GM12878 (cell line): ENCODE data around the gene TMEM223. TPM values are rescaled to one million over a fixed set of nuclear protein-coding genes. Genes with fewer than 3 reads are reported as not detected.

ENCODE experiments used
- ATAC-seq: fragments of 200-7000 bp; cut with Tn5 transposase; 3 replicates; pipeline ENCODE4 v1.9.1; 2020; ENCODE audit warnings: mild to moderate bottlenecking, moderate library complexity
- BruUV-seq: library from RNA; stranded (reverse); fragments of 400-500 nt; replicated peaks from 2 replicates; lab custom pipeline; 2021; lab: Mats Ljungman, UMichigan
- CTCF ChIA-PET: fragments of 300-600 bp; sonication (Branson Sonifier 250); formaldehyde crosslinking; extraction: SDS; loops from one replicate; lab custom pipeline; 2021; ENCODE audit warnings: inconsistent platforms; lab: Yijun Ruan, JAX
- POLR2A ChIA-PET: fragments of 350-600 bp; formaldehyde crosslinking; extraction: SDS; loops from one replicate; lab custom pipeline; 2021; ENCODE audit warnings: inconsistent platforms; lab: Charles Lee
- RAD21 ChIA-PET: fragments of 300-600 bp; sonication (Branson Sonifier 250); formaldehyde crosslinking; loops from one replicate; lab custom pipeline; 2023; ENCODE audit warnings: antibody characterized with exemption; ENCODE audit not compliant: unreplicated experiment; lab: Charles Lee
- SMC1A ChIA-PET: fragments of 300-600 bp; sonication (Branson Sonifier 250); formaldehyde crosslinking; loops from one replicate; lab custom pipeline; 2023; ENCODE audit not compliant: unreplicated experiment, uncharacterized antibody; lab: Charles Lee
- DNase-seq: peaks from one replicate; pipeline ENCODE4 v3.0.0-alpha.2; 2011; ENCODE audit warnings: low read depth, low spot score
- FAIRE-seq: peaks from 3 replicates; lab custom pipeline; 2011; peaks lifted over from hg19 to GRCh38; lab: Jason Lieb, UNC
- H2AFZ ChIP-seq: 2 replicates; pipeline ENCODE4 v1.6.0; 2011; ENCODE audit warnings: low read depth, low read length, control low read depth; ENCODE audit not compliant: control insufficient read depth
- H3K27ac ChIP-seq: 2 replicates; pipeline ENCODE4 v1.5.1; 2011; ENCODE audit warnings: control low read depth; ENCODE audit not compliant: control insufficient read depth, insufficient read depth
- H3K27me3 ChIP-seq, 2 experiments: replicated peaks in 1 of 2; 2 replicates each; pipeline versions ENCODE4 v1.6.0 to v1.6.1; 2011; ENCODE audit warnings: low read length in 1 of 2; ENCODE audit not compliant: control insufficient read depth in 2 of 2, insufficient read depth in 2 of 2
- H3K36me3 ChIP-seq, 2 experiments: 2 replicates each; pipeline ENCODE4 v1.5.1; 2011; ENCODE audit warnings: low read length in 1 of 2; ENCODE audit not compliant: control insufficient read depth in 2 of 2, insufficient read depth in 2 of 2
- H3K4me1 ChIP-seq: 2 replicates; pipeline ENCODE4 v1.6.1; 2011; ENCODE audit warnings: mild to moderate bottlenecking, low read length, moderate library complexity, mixed read lengths; ENCODE audit not compliant: control insufficient read depth, insufficient read depth
- H3K4me2 ChIP-seq: 2 replicates; pipeline ENCODE4 v1.6.0; 2011; ENCODE audit warnings: control low read depth; ENCODE audit not compliant: control insufficient read depth, insufficient read depth
- H3K4me3 ChIP-seq: fragments of 200-600 bp; sonication (generic); 2 replicates; pipeline ENCODE4 v1.5.1; 2016
- H3K79me2 ChIP-seq: 2 replicates; pipeline ENCODE4 v1.6.0; 2011; ENCODE audit warnings: low read length; ENCODE audit not compliant: control insufficient read depth, insufficient read depth
- H3K9ac ChIP-seq: 2 replicates; pipeline ENCODE4 v1.8.0; 2011; ENCODE audit warnings: low read length, control low read depth, mixed read lengths; ENCODE audit not compliant: control insufficient read depth, insufficient read depth
- H3K9me3 ChIP-seq: replicated peaks from 3 replicates; pipeline ENCODE4 v1.5.1; 2011; ENCODE audit warnings: mild to moderate bottlenecking, low read length; ENCODE audit not compliant: control insufficient read depth, insufficient read depth
- H4K20me1 ChIP-seq: 2 replicates; pipeline ENCODE4 v1.6.0; 2011; ENCODE audit not compliant: control insufficient read depth, insufficient read depth
- BMI1 ChIP-seq: fragments of 450-650 bp; IDR thresholded peaks from 2 replicates; pipeline ENCODE4 v1.6.1; 2016; ENCODE audit warnings: mild to moderate bottlenecking, moderate library complexity, borderline replicate concordance
- EP300 ChIP-seq, 2 experiments: fragments of 150-350 bp in 1 of 2; IDR thresholded peaks; 2 replicates each; pipeline ENCODE4 v1.6.1; 2011 to 2012; ENCODE audit warnings: low read depth in 2 of 2, low read length in 2 of 2, borderline replicate concordance in 1 of 2, improper control_type of control experiment in 1 of 2, inconsistent platforms in 1 of 2; ENCODE audit not compliant: control insufficient read depth in 1 of 2
- FOXK2 ChIP-seq: fragments of 450-650 bp; IDR thresholded peaks from 2 replicates; pipeline ENCODE4 v1.6.1; 2017; ENCODE audit warnings: mild to moderate bottlenecking, moderate library complexity
- LARP7 ChIP-seq: fragments of 450-650 bp; IDR thresholded peaks from 2 replicates; pipeline ENCODE4 v1.6.1; 2017; ENCODE audit warnings: mild to moderate bottlenecking
- RCOR1 ChIP-seq: conservative IDR thresholded peaks from 2 replicates; pipeline ENCODE4 v1.6.1; 2012; ENCODE audit warnings: low read depth, low read length, improper control_type of control experiment
- WRNIP1 ChIP-seq: IDR thresholded peaks from 2 replicates; pipeline ENCODE4 v1.6.1; 2011; ENCODE audit warnings: low read depth, low read length, improper control_type of control experiment, borderline replicate concordance
- ZNF24 ChIP-seq: fragments of 450-650 bp; IDR thresholded peaks from 2 replicates; pipeline ENCODE4 v1.6.1; 2017; ENCODE audit warnings: antibody characterized with exemption, mild to moderate bottlenecking
- WGBS: methylation state at CpG from one replicate; pipeline ENCODE4 v1.1.6; 2016; ENCODE audit warnings: low lambda C conversion rate; ENCODE audit not compliant: insufficient replicate concordance, insufficient coverage; ENCODE audit errors: missing lambda C conversion rate; 5-methylcytosine and 5-hydroxymethylcytosine counted together
- in situ Hi-C: fragments of 300-500 bp; cut with MboI; formaldehyde crosslinking; loops from 9 replicates; pipeline ENCODE4 v1.14.3; 2018; ENCODE audit warnings: mixed read lengths
- intact Hi-C: fragments of 100-400 bp; cut with micrococcal nuclease; formaldehyde crosslinking; loops from one replicate; pipeline ENCODE4 v1.14.2; 2022; ENCODE audit not compliant: unreplicated experiment
- polyA plus RNA-seq, 11 experiments: library from polyadenylated mRNA; depleted of rRNA in 4 of 11; unstranded in 6 of 11; stranded (reverse) in 5 of 11; fragments of >200 nt; fragmentation: Nextera tagmentation in 4 of 11; fragmentation: Illumina TruSeq in 1 of 11; extraction: Ambion mirVana in 4 of 11; extraction: Trizol in 1 of 11; gene quantifications; 1 replicate in 1 of 11; 2 replicates in 10 of 11; pipeline versions ENCODE4 v1.2.1 to v1.2.3, GENCODE V29; 2011 to 2016; ENCODE audit warnings: inconsistent platforms in 2 of 11, missing spikeins in 2 of 11, low read depth in 1 of 11
- total RNA-seq, 4 experiments: library from RNA; depleted of rRNA in 3 of 4; stranded (reverse); fragments of >200 nt in 3 of 4; fragmentation: Illumina TruSeq in 1 of 4; extraction: Trizol in 1 of 4; gene quantifications; 2 replicates each; pipeline versions ENCODE4 v1.2.1 to v1.2.3, GENCODE V29; 2013 to 2021

The TMEM223 gene
- total and polyA plus RNA-seq, 10 of the 15 experiments (the other 5 are each of a cell fraction or from before 2014, with no cell fraction given) = 5.3 to 33.2 (median 14.0) TPM

DNA sequence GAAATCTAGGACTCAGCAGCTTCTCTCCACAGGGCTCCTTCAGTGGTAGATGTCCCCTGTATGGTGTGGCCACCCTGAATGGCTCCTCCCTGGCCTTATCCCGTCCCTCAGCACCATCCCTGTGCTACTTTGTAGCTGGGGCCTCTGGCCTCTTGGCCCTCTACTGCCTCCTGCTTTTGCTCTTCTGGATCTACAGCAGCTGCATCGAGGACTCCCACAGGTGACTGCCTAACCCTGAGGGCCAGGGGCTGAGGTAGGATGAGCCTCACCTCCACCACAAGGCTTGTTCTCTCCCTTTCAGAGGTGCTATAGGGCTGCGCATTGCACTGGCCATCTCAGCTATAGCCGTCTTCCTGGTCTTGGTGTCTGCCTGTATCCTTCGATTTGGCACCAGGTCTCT is 2.8 kb downstream of the TMEM223 start:
- no peaks in the 10 kb centered on the region for H3K27me3 ChIP-seq
- ChIA-PET RAD21 (interaction anchor here (0.8 to 3.8 kb wide), 3 partner anchors 17 to 74 kb away, joined by 3 to 57 read pairs (median 3); partner anchors contain the start of gene TAF6L), SMC1A (interaction anchor here (1.2 to 2.9 kb wide), 5 partner anchors 51 to 95 kb away, joined by 3 to 12 read pairs (median 3); partner anchors contain the start of gene WDR74), CTCF (interaction anchor here (1.0 to 6.6 kb wide), 7 partner anchors 15 to 92 kb away, joined by 3 to 131 read pairs (median 8); partner anchors contain the start of genes HNRNPUL2, SLC3A2, TAF6L and TTC9C), POLR2A (interaction anchor here (0.6 to 6.0 kb wide), 17 partner anchors 12 to 1838 kb away, joined by 3 to 53 read pairs (median 5); partner anchors contain the start of genes HNRNPUL2, NXF1, SLC3A2 and STX5)
- intact Hi-C loops (loop anchor here (5.0 kb wide), 1 partner anchor 93 kb away; the partner anchor contains the start of gene SLC3A2), in situ Hi-C loops (no loop called here)
- H3K27ac ChIP-seq = no peak overlapping the region
- no peaks in the 10 kb centered on the region for H3K9me3 ChIP-seq
- ATAC-seq (no peak), DNase-seq (no peak), FAIRE-seq (no peak)
- H4K20me1 ChIP-seq = no peaks in the 10 kb centered on the region
- peaks cover 42% of the 10 kb centered on the region for H3K79me2 ChIP-seq
- H2AFZ ChIP-seq = no peak overlapping the region
- peaks cover 8 to 10% of the 10 kb centered on the region in 2 experiments for H3K36me3 ChIP-seq
- BruUV-seq = no TSS peak
- TF ChIP-seq ZNF24 (no peak), RCOR1 (no peak), EP300 (IDR thresholded peaks at IDR 0.05; ENCODE audit: borderline replicate concordance in 1 of 2, control insufficient read depth in 1 of 2, low read depth in 2 of 2, low read length in 2 of 2) (no peak), BMI1 (no peak), WRNIP1 (no peak), LARP7 (no peak), FOXK2 (no peak)
- no peak overlapping the region for H3K4me3 ChIP-seq
- WGBS = 79% methylated on average over 5 of the region's 5 CpGs
- H3K9ac ChIP-seq = no peak overlapping the region
- peak overlapping the region; percentile 95 for H3K4me2 ChIP-seq
- H3K4me1 ChIP-seq = peaks cover 11% of the 10 kb centered on the region
